Measurements from ENCODE around the gene SVOP.

SVOP gene

DNA sequence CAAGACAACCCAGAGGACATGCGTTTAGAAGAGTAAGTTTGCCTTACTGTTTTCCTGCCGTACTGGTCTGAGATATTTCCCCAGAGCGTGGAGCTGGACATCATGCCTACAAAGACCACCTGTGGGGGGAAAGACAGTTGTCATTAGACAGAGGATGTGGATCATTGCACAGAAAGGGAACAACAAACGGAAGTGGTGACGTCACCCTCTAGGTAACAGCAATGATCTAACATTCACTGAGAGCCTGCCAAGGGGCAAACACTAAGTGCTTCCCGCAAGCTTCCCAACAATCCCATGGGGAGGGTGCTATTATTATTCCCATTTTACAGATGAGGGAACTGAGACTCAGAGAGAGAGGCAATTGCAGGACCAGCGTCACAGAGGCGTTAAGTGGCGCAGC lies 48.5 kb downstream of the SVOP start:
- ATAC-seq: no peak

DNA sequence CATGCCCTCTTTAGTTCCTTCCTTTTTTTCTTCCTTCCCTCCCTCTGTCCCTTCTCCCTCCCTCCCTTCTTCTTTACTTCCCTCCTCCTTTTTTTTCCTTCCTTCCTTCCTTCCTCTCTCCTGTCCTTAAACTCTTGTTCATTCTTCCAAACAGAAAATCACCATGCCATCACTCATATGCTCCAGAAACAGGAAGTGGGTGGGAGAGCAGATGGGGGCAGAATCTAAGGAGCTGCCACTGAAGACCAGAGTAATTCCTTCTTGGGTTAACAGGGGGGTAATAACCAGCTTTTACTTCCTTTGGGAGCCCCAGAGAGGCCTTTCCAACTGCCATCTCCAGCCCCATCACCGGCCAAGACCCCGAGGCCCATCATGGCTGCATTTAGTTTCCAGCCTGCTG lies 51.2 kb downstream of the SVOP start:
- no peak for ATAC-seq

DNA sequence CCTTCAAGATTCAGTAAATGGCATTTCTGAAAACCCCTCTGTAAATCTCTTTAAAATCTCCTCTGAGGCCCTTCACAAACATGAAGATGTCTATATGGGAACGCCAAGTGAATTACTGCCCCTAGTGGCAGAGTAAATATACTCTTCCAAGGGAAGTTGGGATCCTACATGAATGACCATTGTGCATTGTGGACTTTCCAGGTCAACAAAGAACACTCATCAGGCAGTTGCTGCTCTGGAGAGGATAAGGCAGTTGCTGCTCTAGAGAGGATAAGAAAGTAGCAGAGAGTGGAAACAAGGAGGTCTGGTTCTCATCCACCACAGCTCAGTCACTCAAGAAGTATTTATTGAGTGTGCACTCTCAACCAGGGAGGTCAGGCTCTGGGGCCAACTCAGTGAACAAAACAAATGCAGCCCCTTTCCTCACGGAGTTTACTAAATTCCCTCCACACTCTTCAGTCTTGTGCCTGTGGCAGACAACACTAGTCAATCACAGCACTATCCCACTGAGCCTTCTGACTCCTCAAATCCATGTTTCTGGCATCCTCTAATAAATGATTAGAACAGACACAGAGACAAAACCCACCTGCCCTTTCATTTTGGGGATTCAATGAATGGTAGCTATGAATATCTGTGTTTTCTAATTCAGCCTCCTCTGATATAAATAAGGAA lies 52.9 kb downstream of the SVOP start:
- no peak for ATAC-seq

DNA sequence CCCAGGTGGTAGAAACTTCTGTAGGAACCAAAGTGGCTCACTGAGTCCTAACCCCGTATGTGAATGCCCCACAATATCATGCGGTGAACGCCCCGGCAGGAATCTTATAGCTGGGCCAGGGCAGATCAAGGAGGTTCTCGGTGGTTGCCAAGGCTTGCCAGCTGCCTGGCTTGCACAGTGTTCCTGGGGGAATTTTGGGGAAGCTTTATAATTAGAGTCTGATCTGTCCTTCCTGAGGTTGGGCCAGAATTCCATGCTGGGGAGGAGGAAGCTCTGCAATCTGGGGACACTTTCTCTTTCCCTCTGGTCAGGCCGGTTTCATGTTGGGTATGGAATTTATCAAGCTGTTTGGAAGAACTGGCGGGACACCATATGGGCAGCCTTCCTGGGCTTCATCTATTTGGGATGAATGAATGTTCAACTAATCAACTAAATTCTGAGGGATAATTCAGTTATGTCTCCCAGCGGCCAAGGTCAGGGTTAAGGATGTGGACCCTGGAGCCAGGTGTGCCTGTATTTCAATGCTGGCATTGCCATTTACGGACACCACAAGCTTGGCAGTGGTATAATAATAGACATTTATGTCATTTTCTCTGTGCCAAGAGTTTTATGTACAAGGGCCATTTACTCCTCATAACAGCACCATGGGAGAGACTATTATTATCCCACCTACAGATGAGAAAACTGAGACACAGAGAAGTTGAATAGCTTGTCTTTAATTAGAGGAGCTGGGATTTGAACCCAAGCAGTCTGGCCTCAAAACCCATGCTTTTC lies 54.3 kb downstream of the SVOP start:
- no peak for ATAC-seq

- ATAC-seq: no peak
Observed at GRCh38 chr12:108965886-108966285, 55.0 kb downstream of the SVOP start.

- no peak for ATAC-seq
Observed at GRCh38 chr12:108964371-108965352, 56.2 kb downstream of the SVOP start.

GRCh38 chr12:108962256-108962655 lies 58.6 kb downstream of the SVOP start:
- no peak for ATAC-seq

DNA sequence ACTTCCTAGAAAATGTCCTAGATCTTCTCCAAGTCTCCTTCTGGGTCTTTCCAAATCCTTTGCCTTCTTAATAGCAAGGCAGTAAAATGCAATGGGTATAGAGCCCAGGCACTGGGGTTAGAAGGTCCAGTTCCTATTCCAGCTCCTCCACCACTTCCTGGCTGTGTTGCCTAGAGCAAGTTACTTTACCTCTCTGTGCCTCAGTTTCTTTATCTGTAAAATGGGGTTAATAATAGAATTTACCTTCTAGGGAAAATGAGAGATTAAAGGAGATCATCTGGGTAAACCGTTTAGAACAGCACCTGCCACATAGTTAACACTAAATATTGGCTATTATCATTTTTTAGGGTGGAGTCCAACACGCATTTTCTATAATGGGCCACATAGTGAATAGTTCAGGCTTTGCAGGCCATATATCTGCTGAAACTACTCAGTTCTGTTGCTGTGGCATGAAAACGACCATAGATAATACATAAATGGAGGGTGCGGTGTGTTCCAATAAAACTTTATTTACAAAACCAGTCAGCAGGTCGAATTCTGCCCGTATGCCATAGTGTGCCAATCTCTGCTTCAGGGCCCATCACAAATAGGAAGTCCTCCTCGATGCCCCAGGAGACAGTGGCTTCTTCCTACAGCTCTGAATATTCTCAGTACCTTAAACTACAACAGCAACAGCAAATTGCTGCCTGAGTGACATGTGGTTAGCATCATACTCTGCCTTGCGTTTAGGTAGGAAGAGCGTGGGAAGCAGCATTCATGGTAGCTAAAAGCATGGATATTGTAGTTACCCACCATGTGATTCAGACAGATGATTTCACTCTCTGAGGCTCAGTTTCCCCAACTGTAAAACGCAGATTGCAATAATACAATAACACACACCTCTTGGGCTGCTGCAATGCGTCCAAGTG lies 60.9 kb downstream of the SVOP start:
- ATAC-seq: no peak

DNA sequence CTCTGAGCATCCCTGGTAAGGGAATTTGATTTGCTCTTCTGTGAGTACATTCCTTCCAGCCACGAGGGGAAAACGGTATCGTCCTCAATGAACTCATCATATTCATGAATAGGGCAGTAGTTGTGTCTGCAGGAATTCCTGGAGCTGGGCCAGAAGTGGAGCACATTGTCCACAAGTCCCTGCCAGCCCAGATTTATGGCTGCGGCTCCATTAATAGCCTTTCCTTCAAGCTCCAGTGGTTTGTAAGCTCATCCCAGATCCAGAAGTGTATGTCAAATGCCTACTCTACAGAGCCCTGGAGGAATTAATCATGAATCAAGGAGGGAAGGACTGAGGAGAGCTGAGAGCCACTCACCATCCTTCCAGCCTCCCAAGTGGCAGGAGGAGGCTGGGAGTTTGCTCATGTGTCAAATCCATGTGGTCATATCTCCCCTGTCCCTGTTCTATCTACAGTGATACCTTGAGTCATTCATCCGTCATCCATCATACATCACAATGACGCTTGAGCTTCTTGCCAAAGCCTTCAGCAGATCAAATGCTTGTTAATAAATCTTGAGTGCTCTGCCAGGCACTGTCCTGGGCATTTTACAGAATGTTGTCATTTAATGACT lies 65.5 kb downstream of the SVOP start:
- no peak for ATAC-seq

- peak; percentile 71 to 78 for ATAC-seq
Observed at GRCh38 chr12:108950991-108951739, 69.7 kb downstream of the SVOP start.

GRCh38 chr12:108949976-108950375 lies 70.9 kb downstream of the SVOP start:
- no peak for ATAC-seq

GRCh38 chr12:108948367-108948766 lies 72.5 kb downstream of the SVOP start:
- no peak for ATAC-seq

DNA sequence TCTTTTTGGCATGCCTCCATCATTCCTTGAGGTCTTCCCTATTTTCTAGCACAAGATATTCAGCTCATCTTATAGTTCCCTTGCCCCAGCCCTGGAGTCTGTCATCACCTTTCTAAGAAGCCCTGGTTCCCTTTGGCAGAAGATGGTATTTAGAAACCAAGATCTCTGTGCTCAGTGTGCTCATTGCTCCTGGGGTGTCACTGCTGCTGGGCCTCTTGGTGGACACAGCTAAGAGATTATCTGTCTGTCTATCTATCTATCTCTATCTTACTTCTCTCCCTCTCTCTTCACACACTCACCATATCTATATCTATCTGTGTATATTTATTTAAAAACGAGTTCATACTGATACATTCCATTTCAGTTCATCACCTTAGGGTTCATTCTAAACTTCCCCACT lies 73.8 kb downstream of the SVOP start:
- ATAC-seq: no peak

- no peak for ATAC-seq
Observed at GRCh38 chr12:108940138-108940537, 80.7 kb downstream of the SVOP start.

- ATAC-seq: peak; percentile 64 to 68
Observed at GRCh38 chr12:108939594-108939993, 81.3 kb downstream of the SVOP start.

DNA sequence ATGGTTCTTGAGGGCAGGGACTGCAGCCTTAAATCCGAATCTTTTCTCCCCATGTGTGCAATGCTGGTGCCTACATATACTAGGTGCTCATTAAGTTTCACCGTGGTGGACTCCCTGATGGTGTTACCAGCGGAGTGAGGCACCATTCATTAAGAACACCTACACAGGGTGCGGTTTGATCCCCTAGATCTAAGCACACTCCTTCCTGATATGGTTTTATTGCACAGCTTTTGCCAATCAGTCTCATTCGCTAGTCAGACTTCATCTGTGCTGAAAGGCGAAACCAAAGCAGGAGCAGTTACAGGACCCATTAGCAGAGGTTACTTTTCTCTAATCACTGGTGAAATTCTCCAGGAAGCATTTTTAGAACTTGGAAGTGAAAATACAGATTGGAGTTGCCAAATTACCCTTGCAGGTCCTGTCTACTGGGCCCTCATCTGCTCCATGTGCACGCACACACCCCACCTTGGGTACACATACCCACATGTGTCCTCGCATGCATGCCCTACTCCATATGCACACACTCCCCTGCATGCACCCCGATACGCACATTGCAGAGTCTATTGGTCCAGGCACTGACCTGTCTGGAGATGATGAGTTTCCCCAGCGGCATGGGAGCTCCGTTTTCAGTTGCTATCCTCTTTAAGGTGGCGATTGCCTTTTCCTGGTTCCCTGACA lies 82.5 kb downstream of the SVOP start:
- no peak for ATAC-seq

GRCh38 chr12:108935159-108935763 lies 85.6 kb downstream of the SVOP start:
- ATAC-seq: peak; percentile 69 to 81

- ATAC-seq: no peak
Observed at GRCh38 chr12:108933949-108934348, 86.9 kb downstream of the SVOP start.

- ATAC-seq: no peak
Observed at GRCh38 chr12:108930756-108931155, 90.1 kb downstream of the SVOP start.

- no peak for ATAC-seq
Observed at GRCh38 chr12:108930155-108930554, 90.7 kb downstream of the SVOP start.
